Stimulated activated CD8-positive, alpha-beta memory T cell treated with anti-CD3 and anti-CD28 coated beads, Interleukin-4, amount 100 ng/mL, for 1 hour (primary cell): ENCODE measurements around the gene ITPR1.

ENCODE experiments used
- DNase-seq, 2 donors: peaks; one replicate each; pipeline ENCODE4 v3.0.0-alpha.2; 2020; ENCODE audit warnings: low read depth in 2 of 2, low spot score in 1 of 2

The ITPR1 gene

DNA sequence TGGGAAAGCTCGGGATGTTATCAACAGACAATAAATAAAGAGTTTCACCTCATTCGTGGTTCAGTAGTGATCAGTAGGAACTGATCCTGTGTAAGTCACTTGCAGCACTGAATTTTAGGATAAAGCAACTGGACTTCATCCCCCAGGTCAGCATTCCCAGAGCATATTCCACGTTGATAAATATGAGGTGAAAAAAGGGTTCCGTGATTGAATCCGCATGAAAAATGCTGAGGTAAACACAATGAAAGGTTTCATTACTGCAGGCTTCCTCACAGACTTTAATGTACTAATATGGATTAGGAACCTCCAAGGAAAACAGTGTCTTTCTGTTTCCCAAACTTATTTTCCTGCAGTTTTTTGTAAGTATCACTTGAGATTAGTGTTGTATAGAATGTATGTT is 308.7 kb downstream of the ITPR1 start:
- no peak for DNase-seq

- DNase-seq = no peak
These were observed 309.8 kb downstream of the ITPR1 start for GRCh38 chr3:4802903-4803302.

GRCh38 chr3:4804161-4805058 is 311.3 kb downstream of the ITPR1 start:
- DNase-seq = no peak

DNA sequence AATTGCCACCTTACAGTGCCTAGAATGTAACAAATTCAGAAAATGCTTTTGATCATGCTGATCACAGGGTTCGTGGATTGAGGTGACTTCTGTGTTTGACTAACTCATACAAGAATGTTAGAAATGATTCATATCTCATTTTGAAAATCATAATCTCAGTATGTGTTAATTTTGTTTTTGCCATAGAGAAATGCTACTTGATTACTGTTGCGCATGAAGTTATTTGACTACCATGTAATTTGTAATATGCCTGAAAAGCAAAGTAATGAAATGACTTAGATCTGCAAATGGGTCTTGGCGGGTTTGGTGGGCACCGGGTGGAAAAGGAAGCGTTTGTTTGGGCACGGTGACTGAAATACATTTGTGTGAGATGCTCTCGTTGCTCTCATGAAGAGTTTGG is 312.5 kb downstream of the ITPR1 start:
- DNase-seq = no peak

DNA sequence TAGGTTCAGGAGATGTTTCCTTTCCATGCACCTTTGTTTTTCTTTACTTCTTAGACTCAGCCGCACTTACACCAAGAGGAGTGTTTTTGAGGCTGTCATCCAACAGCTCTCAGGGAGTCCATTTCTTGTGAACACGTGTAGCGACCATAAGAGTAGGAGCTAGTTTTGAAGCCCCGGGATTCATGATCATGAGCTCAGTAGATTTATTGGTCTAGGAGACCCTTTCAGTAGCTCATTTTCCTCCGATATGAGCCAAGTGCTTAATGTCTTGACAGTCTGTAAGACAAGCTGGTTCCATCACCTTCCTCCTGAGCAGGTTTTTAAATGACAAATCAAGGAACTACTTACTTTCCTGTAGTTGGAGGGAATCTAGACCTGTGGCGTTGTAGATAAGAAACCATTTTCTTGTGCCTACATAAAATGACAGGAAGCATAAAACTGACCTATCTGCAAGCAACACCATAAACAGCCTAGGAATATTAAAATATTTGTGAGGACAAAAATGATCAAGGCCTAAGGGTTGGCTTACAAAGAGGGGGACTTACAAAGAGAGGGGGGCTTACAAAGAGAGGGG is 313.5 kb downstream of the ITPR1 start:
- DNase-seq = no peak

GRCh38 chr3:4807381-4808280 is 314.5 kb downstream of the ITPR1 start:
- DNase-seq = no peak

- no peak for DNase-seq
These were observed 315.5 kb downstream of the ITPR1 start for GRCh38 chr3:4808637-4809036.

GRCh38 chr3:4809922-4810321 is 316.8 kb downstream of the ITPR1 start:
- DNase-seq = no peak

GRCh38 chr3:4812591-4812990 is 319.4 kb downstream of the ITPR1 start:
- DNase-seq = no peak

GRCh38 chr3:4813909-4814304 is 320.8 kb downstream of the ITPR1 start:
- DNase-seq = no peak

- DNase-seq = no peak
These were observed 321.3 kb downstream of the ITPR1 start for GRCh38 chr3:4814305-4814903.

DNA sequence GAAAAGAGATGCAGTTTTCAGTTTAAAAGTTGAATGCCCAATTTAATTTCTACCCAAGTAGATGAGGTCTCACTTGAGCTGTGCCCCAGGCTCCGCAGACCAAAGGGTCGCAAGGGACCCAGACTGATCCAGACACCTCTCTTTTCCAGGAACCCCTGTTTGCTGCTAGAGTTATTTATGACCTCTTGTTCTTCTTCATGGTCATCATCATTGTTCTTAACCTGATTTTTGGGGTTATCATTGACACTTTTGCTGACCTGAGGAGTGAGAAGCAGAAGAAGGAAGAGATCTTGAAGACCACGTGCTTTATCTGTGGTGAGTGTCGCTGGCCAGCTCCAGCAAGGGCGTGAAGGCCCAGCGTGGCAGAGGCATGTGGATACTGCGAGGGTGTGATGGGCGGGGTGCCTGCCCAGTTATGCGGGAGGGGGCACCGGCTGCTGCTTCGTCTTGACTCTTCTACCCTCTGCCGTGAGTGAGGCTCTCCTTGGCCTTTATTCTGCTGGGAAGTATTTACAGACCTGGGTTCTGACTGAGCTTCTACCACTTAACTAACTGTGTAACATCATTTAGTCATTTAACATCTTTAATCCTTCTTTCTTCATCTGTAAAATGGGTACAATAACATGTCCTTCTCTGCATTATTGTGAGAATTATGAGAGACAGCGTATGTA is 321.9 kb downstream of the ITPR1 start:
- DNase-seq = no peak

DNA sequence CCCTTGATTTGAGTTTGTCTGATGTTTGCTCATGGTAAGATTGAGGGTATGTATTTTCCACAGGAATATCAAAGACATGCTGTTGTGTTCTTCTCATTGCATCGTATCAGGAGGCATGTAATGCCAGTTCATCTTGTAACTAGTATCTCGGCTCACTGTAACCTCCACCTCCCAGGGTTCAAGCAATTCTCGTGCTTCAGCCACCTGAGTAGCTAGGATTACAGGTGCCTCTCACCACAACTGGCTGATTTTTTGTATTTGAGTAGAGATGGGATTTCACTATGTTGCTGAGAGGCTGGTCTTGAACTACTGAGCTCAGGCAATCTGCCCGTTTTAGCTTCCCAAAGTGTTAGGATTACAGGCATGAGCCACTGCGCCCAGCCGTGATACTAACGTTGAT is 323.2 kb downstream of the ITPR1 start:
- no peak for DNase-seq

DNA sequence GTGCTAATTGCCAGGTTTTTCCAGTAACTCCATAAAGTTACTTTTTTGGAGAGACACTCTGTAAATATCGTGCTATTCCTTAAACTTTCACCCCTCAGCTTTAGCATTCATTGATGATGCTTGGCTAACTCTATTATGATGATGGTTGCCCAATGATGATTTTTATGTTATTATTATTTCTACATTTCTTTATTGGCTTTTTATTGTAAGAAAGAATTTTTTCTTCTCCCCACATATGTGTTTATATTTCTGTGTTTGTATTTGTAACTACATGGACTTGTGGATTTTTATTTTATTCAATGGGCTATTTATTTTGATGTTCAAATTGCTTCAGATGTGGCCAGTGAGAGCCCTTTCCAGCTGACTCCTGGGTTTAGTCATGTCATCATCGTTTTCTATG is 323.6 kb downstream of the ITPR1 start:
- no peak for DNase-seq

- DNase-seq = no peak
These were observed 324.0 kb downstream of the ITPR1 start for GRCh38 chr3:4817128-4817527.

DNA sequence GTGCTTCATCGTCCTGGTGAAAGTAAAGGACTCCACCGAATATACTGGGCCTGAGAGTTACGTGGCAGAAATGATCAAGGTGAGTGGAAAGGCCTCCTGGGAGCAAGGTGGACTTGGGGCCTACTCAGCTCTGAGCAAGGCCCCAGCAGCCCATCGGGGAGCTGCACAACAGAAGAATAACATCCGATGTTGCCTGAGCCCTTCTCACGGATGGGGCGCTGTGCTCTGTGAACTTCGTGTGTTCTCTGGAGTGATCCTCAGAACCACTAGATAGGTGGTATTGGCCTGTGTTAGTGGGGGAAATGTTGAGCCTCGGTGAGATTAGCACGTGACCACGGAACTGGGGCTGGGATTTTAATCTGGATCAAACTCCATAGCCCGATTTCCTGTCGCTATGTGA is 325.0 kb downstream of the ITPR1 start:
- DNase-seq = no peak

DNA sequence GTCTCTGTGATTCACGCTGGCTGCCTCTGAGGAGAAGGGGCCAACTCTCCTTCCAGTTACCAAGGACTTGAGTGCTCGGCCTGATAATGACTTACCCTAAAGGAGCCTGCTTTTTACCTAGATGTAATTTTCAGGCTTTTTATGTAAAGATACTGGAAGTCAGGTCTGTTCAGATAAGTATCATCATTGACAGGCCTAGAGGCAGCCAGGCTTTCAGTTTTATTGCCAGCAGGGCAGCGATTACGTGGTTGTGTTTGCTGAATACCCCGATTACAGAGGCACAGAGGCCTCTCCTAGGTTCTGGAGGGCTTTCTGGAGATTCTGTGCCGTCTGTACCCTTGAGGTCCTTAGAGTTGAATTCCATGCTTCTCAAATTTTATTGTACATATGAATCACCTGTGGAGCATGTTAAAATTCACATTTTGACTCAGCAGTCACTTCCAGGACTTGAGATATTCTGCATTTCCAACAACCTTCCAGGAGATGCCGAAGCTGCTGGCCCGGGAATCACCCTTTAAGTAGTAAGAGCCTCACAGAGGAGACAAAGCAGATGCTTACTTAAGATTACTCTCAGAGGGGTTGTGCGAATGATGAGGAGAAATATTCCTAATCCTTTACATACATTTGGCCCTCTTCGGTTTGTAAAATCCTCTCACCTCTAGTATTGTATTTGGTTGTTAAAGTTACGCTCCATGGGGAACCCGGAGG is 326.0 kb downstream of the ITPR1 start:
- DNase-seq = no peak

- DNase-seq = no peak
These were observed 326.6 kb downstream of the ITPR1 start for GRCh38 chr3:4819746-4820145.

GRCh38 chr3:4820296-4821121 is 327.4 kb downstream of the ITPR1 start:
- DNase-seq = no peak
